ENCODE results near the gene CCDC68. TPM values are rescaled to one million over a fixed set of nuclear protein-coding genes. Genes with fewer than 3 reads are reported as not detected.
"Not testable (repeated sequence)": the region's sequence is repeated elsewhere in the genome, so short reads cannot be mapped to it uniquely, and the experiment has no call there.

Gene CCDC68
- polyA plus RNA-seq, 4 donors: 8.3 to 9.6 (median 9.1) TPM

DNA sequence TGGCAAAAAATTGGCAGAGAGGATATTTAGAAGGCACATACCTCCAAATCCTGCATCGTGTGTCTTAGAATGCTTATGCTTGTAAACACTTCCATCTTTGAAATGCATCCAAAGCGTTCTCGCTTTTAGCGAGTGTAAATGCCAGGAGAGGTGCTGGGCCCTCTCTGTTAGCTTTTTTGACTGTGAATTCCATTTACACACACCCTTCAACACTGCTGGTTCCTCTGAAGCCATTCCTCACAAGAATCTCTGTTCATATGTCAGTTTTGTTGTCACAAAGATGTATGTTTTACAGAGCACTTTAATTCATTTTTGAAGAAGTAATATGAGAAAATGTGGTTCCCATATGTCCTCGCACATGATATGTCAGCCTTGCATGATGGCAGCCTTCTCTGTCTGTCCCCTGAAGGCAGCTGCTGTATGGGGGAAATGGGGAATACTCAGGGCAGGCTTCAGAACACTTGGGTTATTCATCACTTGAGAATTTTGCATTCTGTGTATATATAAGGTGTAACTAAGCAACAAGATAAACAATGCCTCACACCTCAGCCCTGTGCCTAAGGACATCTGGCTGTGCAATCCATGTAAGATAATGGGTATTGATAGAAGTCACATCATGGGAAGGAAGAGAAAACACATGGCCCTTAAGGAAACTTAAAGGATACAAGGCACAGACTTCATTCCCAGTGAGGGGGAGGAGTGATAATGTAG lies 78.7 kb downstream of the CCDC68 start:
- DNase-seq (ENCODE audit: low read depth in 4 of 4, low spot score in 3 of 4): no peak

DNA sequence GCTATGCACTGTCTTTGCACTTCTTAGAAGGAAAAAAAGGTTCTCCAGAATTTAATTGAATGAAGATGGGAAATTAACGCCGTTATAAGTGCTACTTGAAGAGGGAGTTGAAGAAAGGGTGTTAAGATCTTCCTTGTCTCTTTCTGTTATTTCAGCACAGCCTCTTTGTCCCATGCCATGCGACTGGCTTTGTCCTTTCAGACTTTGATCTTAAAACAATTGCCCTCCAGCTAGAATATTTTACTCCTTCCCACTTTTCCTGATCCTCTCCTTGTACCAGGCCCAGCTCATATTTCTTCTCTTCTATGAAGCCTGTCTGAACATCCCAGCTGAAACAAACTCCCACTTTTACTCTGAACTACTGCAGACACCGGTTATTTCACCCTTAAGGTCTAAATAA lies 79.6 kb downstream of the CCDC68 start:
- DNase-seq (ENCODE audit: low read depth in 4 of 4, low spot score in 3 of 4): no peak

DNA sequence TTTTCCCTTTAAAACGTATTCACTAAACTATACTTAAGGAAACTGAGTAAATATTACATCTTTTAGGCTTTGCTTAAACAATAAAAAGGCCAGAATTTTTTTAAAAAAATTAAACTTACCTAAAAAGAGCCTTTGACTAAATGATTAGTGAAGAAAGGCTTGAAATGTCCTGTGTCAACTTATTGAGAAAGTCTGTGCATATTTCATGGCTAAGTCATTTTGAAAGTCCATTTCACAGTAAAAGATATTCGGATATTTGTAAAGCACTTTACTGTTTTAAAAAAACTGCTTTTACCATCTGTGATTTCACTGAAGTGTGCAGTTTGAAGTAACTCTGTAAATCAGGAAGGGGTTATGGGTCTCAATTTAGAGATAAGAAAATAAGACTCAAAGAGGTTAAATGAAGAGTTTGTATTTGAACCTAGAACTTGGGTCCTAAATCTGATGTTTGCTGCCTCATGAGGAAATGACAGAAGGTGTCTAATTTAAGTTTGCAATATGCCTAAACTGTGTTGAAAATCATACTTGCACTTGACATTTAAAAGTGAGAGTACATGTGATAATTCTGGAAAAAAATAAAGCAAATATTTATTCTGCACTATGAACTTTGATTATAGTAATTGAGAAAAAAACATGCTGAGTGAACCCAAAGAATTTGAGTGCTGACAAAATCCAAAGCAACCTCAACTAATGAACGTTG lies 80.5 kb downstream of the CCDC68 start:
- DNase-seq (ENCODE audit: low read depth in 4 of 4, low spot score in 3 of 4): no peak

DNA sequence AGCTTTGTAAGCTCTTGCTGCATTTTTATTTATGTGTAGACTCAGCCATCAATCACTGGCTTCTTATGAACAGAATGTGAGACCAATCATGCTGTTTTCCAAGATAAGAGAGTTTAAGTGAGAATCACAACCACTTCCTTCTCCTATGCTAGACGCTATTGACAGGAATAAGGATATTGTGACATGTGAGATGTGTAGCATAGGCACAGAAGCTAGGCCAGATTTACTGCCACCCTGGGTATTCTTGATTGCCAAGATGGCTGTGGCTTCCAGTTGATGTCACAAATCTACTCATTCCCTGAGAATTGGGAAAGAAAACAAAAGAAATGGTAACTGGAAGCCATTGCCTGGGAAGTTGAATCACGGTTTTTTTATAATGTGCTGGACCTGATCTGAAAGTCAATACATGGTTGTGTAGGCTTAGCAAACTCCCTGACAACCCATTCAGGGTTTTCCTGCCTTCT lies 81.1 kb downstream of the CCDC68 start:
- no peak for DNase-seq (ENCODE audit: low read depth in 4 of 4, low spot score in 3 of 4)

DNA sequence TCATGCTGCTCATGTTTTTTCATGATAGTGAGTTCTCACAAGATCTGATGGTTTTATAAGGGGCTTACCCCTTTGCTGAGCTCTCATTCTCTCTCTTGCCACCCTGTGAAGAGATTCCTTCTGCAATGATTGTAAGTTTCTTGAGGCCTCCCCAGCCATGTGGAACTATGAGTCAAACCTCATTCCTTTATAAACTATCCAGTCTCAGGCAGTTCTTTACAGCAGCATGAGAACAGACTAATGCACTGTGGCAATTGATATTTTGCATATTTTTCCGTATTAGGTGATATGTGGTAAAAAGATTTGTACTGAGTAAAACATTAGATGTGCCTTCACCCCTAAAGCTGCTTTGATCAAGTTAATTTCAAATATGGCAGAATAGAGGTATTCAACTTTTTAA lies 82.2 kb downstream of the CCDC68 start:
- DNase-seq (ENCODE audit: low read depth in 4 of 4, low spot score in 3 of 4): no peak

DNA sequence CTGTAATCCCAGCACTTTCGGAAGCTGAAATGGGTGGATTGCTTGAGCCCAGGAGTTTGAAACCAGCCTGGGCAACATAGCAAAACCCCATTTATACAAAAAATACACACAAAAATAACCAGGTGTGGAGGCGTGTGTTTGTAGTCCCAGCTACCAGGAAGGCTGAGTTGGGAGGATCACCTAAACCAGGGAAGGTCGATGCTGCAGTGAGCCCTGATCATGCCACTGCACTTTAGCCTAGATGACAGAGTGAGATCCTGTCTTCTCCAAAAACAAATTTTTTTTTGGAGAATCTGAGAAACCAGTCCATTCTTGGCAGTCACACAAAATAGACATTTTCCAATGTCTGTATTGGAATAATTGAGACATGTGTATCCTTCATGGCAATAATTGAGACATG lies 84.2 kb downstream of the CCDC68 start:
- DNase-seq (ENCODE audit: low read depth in 4 of 4, low spot score in 3 of 4): no peak

DNA sequence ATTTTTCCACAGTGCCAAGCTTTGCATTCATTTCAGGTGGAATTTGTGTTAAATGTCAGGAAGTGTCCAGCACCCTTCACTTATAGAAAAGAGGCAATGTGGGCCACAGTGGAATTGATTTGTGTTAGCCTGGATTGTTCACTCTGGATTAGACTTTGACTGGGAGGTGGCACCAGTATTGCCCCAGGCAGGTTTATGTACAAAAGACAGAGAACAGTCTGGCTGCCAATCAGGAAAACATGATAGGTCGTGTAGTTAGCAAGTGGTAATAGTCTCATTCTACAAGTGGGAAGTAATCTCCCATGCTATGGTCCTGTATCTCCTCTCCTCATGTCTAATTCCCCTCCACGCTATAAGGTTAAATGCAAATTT lies 85.4 kb downstream of the CCDC68 start:
- no peak for DNase-seq (ENCODE audit: low read depth in 4 of 4, low spot score in 3 of 4)

DNA sequence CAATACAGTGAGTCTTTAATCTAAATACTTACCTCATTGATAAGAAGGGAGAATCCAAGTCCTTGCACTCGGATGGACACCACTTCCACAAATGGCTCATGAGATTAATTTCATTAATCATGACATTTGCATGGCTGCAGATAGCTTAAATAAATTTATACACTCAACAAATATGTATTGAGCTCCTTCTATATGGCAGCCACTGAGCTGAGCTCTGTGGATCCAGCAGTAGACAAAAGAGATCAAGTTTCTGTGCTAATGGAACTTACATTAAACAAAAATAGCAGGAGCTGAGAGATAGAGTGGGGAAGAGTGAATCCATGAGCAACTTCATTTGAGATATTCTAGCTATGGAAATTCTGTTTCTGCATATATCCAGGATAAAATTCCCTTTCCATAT lies 86.6 kb downstream of the CCDC68 start:
- no peak for DNase-seq (ENCODE audit: low read depth in 4 of 4, low spot score in 3 of 4)

DNA sequence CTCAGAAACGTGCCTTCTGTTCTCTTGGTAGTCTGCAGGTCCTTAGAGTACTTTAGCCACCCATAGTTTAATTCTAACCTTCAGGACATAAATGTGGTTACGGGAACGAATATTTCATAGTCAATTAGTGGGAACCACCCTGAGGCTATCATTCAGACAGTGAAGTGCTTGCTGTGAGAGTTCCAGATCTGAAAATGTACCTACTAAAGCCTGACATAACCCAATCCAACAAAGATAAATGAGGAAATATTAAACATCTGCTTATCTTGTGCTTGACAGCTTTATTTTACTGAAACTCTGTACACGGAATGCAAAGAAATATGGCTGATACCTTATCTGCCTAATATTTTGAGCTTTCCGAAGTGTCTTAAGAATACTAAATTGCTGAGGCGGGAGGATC lies 88.0 kb downstream of the CCDC68 start:
- DNase-seq (ENCODE audit: low read depth in 4 of 4, low spot score in 3 of 4): no peak

DNA sequence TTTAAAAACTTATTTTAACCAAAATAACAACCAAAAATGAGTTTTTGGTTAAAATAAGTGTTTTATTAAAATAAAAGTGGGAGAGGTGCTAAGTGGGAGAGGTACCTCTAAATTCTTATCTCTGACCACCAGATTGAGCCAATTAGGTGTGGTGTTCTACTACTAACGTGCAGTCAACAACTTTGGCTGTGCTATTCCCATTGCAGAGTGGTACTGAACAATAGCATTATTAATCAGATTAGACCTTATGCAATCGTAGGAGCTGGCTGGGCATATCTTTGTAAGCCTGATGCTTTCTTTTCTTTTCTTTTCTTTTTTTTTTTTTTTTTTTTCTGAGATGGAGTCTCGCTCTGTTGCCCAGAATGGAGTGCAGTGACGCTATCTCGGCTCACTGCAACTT lies 92.1 kb downstream of the CCDC68 start:
- DNase-seq (ENCODE audit: low read depth in 4 of 4, low spot score in 3 of 4): no peak

DNA sequence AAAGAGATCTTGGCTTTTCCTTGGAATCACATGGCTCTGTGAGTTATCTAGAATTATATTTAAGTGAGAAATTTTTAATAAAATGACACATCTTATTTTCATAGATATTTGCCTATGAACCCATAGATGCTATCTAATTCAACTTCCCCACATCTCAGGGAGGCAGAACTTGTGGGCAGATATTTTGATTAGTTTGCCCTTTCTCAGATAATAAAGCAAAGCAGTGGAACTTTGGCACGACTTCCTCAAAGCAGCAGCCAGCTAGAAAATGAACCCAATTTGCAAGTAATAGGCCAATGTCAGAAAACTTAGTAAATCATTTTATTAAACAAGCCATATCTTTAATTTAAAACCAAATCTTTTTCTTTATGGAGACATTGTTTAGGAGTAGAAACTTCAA lies 98.3 kb downstream of the CCDC68 start:
- no peak for DNase-seq (ENCODE audit: low read depth in 4 of 4, low spot score in 3 of 4)

DNA sequence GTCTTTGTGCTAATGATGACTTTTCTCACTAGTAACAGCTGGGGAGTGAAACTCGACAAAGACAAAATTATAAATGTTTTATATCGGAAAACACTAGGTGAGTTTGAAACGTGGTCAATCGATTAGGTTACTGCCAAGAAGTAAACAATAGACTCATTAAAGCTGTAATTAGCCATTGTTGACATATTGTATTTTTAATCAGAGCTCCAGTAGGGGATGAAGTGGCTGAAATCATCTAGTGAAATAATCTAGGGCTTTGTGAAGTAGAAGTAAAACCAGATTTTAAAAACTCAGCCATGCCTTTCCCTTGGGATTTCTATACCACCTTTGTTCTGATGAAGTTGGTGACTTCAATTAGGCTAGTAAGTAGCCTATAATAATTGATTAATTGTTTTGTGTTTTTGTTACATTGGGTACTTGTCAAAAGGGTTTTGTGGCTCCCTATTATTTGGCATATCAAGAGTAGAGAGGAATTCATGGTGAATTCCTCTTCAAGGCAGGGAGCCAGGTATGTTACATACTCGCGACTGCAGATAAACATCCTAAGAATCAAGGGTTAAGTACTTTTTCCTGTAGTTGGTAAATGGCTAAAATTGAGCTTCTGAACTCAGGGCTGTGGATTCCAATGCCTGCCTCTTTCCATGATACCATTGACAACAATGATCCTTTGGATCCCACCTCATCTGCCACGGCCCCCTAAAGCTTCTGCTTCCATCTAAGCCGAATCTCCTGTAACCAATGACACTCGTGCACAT lies 99.4 kb downstream of the CCDC68 start:
- no peak for DNase-seq (ENCODE audit: low read depth in 4 of 4, low spot score in 3 of 4)

DNA sequence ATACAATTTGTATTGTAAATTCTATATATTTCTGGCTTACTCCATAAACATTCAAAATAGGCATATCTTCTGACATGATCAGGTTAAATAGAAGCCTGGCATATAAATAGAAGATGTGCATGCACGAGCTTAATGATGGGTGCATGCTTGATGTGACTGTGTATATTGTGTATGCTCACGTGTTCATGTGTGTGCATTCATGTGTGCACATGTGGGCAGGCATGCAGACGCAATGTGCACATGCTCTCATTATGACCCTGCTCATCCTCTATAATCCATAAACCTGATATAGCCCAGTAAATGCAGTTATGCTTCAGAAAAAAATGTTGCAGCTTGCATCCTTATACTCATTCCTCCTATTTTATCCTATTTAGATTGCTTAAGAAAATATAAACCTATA lies 101.8 kb downstream of the CCDC68 start:
- DNase-seq (ENCODE audit: low read depth in 4 of 4, low spot score in 3 of 4): no peak

DNA sequence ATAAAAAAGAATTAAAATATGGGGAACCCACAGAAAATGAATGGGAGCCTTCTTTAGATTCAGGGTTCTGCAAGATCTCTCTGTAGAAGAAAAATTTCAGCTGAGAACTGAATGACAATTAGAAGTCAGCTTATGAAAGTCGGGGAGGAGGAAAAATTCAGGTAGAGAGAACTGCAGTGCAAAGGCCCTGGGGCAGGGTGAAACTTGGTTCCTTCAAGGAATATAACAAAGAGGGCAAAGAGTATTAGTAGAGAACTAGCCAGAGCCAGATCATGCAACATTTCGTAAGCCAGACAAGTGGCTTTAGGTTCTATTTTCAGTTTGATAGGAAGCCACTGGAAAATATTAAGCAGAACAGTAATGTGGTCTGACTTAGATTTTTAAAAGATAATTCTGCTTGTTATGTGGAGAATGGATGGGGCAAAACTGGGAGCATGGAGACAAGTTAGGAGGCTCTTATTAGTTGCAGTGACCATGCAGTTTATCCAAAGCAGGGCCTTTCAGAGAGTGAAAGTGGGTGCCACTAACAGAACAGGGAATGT lies 103.1 kb downstream of the CCDC68 start:
- DNase-seq (ENCODE audit: low read depth in 4 of 4, low spot score in 3 of 4): no peak

DNA sequence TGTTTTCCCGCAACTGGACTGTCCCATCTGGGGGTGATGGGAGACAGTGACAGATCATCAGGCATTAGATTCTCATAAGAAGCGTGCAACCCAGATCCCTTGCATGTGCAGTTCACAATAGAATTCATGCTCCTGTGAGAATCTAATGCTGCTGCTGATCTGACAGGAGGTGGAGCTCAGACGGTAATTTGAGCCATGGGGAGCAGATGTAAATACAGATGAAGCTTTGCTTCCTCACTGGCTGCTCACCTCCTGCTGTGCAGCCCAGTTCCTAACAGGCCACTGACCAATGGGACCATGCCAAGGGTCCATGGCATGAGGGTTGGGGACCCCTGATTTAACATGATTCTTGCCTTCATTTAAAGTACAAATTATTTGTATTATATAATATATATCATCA lies 104.2 kb downstream of the CCDC68 start:
- not testable (repeated sequence) for DNase-seq (ENCODE audit: low read depth in 4 of 4, low spot score in 3 of 4)

DNA sequence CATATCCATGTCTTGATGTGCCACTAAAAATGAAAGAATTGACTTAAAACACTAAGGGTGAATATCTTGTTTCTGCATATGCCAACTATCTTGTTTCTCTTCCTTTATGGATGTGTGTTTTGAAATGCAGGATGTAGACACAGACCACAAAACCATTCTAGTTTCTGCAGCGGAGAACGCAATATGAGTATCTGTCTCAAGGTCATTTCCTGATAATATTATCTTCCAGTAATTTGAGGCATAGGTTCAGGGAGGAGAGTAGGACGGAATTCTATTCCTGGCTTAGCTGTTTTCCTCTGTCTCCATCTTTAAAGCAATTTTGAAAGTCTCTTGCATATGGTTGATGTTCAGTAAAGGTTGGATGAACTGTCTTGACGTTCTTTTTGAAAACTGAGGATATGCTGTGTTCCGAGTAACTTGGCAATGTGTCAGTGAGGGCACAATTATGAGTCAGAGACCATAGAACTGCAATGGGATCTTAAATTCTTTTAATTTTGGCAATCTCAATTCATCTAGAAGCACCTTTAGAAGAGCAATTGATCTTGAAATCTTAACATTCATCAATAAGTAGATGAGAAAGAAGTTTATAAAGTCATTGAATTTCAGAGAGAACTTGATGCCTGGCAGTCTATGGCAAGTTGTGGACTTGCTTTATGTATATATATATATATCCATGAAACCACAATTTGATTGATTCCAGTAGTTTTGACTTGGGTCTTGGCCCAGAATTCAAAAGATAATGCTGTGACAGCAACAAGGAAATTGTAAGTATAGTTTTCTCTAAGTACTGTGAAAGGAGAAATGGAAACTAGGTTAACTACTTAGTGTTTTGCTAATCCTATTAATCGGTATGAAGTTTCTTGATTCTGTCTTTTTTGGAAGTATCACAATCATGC lies 106.2 kb downstream of the CCDC68 start:
- DNase-seq (ENCODE audit: low read depth in 4 of 4, low spot score in 3 of 4): no peak
